ENCODE measurements around the gene CLGN. TPM values are rescaled to one million over a fixed set of nuclear protein-coding genes. Genes with fewer than 3 reads are reported as not detected.

Gene CLGN
- total and polyA plus RNA-seq, 2 of the 13 experiments (the other 11 are each of a cell fraction or from before 2014, with no cell fraction given) = 7.2 to 17.0 TPM

DNA sequence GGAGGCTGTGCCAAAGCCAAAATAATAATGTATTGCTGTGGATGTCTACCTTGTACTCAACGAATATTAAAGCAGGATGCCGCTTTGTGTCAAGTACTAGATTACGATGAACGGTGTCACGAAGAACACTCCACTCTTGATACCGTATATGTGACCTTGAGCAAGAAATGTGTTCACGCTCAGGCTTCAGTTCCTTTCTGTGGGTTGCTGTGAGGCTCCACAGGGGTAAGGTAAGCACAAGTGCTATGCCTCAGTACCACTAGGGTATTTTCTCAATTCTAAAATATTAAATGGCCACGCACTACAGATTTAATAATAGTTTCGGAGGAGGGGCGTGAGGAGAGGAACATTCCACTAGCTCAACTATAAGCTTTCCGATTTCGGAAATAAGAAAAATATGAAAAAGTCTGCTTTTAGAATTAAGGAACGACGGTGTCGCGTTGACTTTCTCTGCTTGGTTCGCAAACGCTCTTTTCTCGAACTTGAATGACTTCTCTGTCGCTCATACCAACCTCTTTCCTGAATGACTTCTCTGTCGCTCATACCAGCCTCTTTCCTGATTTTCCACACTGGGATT, 54.6 kb downstream of the CLGN start (continued):
- TF ChIP-seq, protein P1, sequence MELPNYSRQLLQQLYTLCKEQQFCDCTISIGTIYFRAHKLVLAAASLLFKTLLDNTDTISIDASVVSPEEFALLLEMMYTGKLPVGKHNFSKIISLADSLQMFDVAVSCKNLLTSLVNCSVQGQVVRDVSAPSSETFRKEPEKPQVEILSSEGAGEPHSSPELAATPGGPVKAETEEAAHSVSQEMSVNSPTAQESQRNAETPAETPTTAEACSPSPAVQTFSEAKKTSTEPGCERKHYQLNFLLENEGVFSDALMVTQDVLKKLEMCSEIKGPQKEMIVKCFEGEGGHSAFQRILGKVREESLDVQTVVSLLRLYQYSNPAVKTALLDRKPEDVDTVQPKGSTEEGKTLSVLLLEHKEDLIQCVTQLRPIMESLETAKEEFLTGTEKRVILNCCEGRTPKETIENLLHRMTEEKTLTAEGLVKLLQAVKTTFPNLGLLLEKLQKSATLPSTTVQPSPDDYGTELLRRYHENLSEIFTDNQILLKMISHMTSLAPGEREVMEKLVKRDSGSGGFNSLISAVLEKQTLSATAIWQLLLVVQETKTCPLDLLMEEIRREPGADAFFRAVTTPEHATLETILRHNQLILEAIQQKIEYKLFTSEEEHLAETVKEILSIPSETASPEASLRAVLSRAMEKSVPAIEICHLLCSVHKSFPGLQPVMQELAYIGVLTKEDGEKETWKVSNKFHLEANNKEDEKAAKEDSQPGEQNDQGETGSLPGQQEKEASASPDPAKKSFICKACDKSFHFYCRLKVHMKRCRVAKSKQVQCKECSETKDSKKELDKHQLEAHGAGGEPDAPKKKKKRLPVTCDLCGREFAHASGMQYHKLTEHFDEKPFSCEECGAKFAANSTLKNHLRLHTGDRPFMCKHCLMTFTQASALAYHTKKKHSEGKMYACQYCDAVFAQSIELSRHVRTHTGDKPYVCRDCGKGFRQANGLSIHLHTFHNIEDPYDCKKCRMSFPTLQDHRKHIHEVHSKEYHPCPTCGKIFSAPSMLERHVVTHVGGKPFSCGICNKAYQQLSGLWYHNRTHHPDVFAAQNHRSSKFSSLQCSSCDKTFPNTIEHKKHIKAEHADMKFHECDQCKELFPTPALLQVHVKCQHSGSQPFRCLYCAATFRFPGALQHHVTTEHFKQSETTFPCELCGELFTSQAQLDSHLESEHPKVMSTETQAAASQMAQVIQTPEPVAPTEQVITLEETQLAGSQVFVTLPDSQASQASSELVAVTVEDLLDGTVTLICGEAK (IDR thresholded peaks at IDR 0.05) = no peak
- TF ChIP-seq, protein P1 (CRISPR knock-in tag; IDR thresholded peaks at IDR 0.05) = no peak
- TF ChIP-seq ZNF878 (CRISPR knock-in tag; IDR thresholded peaks at IDR 0.05) = 0 out of 2 replicates have a peak, but pooled peaks have one; percentile 13
- TF ChIP-seq, protein P2, sequence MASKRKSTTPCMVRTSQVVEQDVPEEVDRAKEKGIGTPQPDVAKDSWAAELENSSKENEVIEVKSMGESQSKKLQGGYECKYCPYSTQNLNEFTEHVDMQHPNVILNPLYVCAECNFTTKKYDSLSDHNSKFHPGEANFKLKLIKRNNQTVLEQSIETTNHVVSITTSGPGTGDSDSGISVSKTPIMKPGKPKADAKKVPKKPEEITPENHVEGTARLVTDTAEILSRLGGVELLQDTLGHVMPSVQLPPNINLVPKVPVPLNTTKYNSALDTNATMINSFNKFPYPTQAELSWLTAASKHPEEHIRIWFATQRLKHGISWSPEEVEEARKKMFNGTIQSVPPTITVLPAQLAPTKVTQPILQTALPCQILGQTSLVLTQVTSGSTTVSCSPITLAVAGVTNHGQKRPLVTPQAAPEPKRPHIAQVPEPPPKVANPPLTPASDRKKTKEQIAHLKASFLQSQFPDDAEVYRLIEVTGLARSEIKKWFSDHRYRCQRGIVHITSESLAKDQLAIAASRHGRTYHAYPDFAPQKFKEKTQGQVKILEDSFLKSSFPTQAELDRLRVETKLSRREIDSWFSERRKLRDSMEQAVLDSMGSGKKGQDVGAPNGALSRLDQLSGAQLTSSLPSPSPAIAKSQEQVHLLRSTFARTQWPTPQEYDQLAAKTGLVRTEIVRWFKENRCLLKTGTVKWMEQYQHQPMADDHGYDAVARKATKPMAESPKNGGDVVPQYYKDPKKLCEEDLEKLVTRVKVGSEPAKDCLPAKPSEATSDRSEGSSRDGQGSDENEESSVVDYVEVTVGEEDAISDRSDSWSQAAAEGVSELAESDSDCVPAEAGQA (IDR thresholded peaks at IDR 0.05; ENCODE audit: low read depth) = no peak
- TF ChIP-seq, protein P2 (CRISPR knock-in tag; IDR thresholded peaks at IDR 0.05; ENCODE audit: borderline replicate concordance) = no peak
- TF ChIP-seq HES4 (CRISPR knock-in tag; IDR thresholded peaks at IDR 0.05; ENCODE audit: borderline replicate concordance) = no peak
- TF ChIP-seq, protein P3, sequence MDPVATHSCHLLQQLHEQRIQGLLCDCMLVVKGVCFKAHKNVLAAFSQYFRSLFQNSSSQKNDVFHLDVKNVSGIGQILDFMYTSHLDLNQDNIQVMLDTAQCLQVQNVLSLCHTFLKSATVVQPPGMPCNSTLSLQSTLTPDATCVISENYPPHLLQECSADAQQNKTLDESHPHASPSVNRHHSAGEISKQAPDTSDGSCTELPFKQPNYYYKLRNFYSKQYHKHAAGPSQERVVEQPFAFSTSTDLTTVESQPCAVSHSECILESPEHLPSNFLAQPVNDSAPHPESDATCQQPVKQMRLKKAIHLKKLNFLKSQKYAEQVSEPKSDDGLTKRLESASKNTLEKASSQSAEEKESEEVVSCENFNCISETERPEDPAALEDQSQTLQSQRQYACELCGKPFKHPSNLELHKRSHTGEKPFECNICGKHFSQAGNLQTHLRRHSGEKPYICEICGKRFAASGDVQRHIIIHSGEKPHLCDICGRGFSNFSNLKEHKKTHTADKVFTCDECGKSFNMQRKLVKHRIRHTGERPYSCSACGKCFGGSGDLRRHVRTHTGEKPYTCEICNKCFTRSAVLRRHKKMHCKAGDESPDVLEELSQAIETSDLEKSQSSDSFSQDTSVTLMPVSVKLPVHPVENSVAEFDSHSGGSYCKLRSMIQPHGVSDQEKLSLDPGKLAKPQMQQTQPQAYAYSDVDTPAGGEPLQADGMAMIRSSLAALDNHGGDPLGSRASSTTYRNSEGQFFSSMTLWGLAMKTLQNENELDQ (CRISPR knock-in tag; IDR thresholded peaks at IDR 0.05; ENCODE audit: borderline replicate concordance) = no peak
- no peak for TF ChIP-seq NCOA5 (CRISPR knock-in tag; IDR thresholded peaks at IDR 0.05)
- no peak for TF ChIP-seq ZNF296 (CRISPR knock-in tag; conservative IDR thresholded peaks at IDR 0.05)
- TF ChIP-seq HDAC2 (CRISPR knock-in tag; IDR thresholded peaks at IDR 0.05) = 0 out of 2 replicates have a peak, but pooled peaks have one; percentile 10
- TF ChIP-seq ZFYVE20 (CRISPR knock-in tag; IDR thresholded peaks at IDR 0.05; ENCODE audit: borderline replicate concordance, low read depth) = no peak
- TF ChIP-seq LCORL (IDR thresholded peaks at IDR 0.05) = no peak
- no peak for TF ChIP-seq LCORL (CRISPR knock-in tag; IDR thresholded peaks at IDR 0.05)
